GM12878 (cell line): ENCODE measurements around the gene PCCB. TPM values are rescaled to one million over a fixed set of nuclear protein-coding genes. Genes with fewer than 3 reads are reported as not detected.

ENCODE experiments used
- ATAC-seq: fragments of 200-7000 bp; cut with Tn5 transposase; 3 replicates; pipeline ENCODE4 v1.9.1; 2020; ENCODE audit warnings: mild to moderate bottlenecking, moderate library complexity
- BruUV-seq: library from RNA; stranded (reverse); fragments of 400-500 nt; replicated peaks from 2 replicates; lab custom pipeline; 2021; lab: Mats Ljungman, UMichigan
- CTCF ChIA-PET: fragments of 300-600 bp; sonication (Branson Sonifier 250); formaldehyde crosslinking; extraction: SDS; loops from one replicate; lab custom pipeline; 2021; ENCODE audit warnings: inconsistent platforms; lab: Yijun Ruan, JAX
- POLR2A ChIA-PET: fragments of 350-600 bp; formaldehyde crosslinking; extraction: SDS; loops from one replicate; lab custom pipeline; 2021; ENCODE audit warnings: inconsistent platforms; lab: Charles Lee
- RAD21 ChIA-PET: fragments of 300-600 bp; sonication (Branson Sonifier 250); formaldehyde crosslinking; loops from one replicate; lab custom pipeline; 2023; ENCODE audit warnings: antibody characterized with exemption; ENCODE audit not compliant: unreplicated experiment; lab: Charles Lee
- SMC1A ChIA-PET: fragments of 300-600 bp; sonication (Branson Sonifier 250); formaldehyde crosslinking; loops from one replicate; lab custom pipeline; 2023; ENCODE audit not compliant: unreplicated experiment, uncharacterized antibody; lab: Charles Lee
- DNase-seq: peaks from one replicate; pipeline ENCODE4 v3.0.0-alpha.2; 2011; ENCODE audit warnings: low read depth, low spot score
- FAIRE-seq: peaks from 3 replicates; lab custom pipeline; 2011; peaks lifted over from hg19 to GRCh38; lab: Jason Lieb, UNC
- H2AFZ ChIP-seq: 2 replicates; pipeline ENCODE4 v1.6.0; 2011; ENCODE audit warnings: low read depth, low read length, control low read depth; ENCODE audit not compliant: control insufficient read depth
- H3K27ac ChIP-seq: 2 replicates; pipeline ENCODE4 v1.5.1; 2011; ENCODE audit warnings: control low read depth; ENCODE audit not compliant: control insufficient read depth, insufficient read depth
- H3K27me3 ChIP-seq, 2 experiments: replicated peaks in 1 of 2; 2 replicates each; pipeline versions ENCODE4 v1.6.0 to v1.6.1; 2011; ENCODE audit warnings: low read length in 1 of 2; ENCODE audit not compliant: control insufficient read depth in 2 of 2, insufficient read depth in 2 of 2
- H3K36me3 ChIP-seq, 2 experiments: 2 replicates each; pipeline ENCODE4 v1.5.1; 2011; ENCODE audit warnings: low read length in 1 of 2; ENCODE audit not compliant: control insufficient read depth in 2 of 2, insufficient read depth in 2 of 2
- H3K4me1 ChIP-seq: 2 replicates; pipeline ENCODE4 v1.6.1; 2011; ENCODE audit warnings: mild to moderate bottlenecking, low read length, moderate library complexity, mixed read lengths; ENCODE audit not compliant: control insufficient read depth, insufficient read depth
- H3K4me2 ChIP-seq: 2 replicates; pipeline ENCODE4 v1.6.0; 2011; ENCODE audit warnings: control low read depth; ENCODE audit not compliant: control insufficient read depth, insufficient read depth
- H3K4me3 ChIP-seq: fragments of 200-600 bp; sonication (generic); 2 replicates; pipeline ENCODE4 v1.5.1; 2016
- H3K79me2 ChIP-seq: 2 replicates; pipeline ENCODE4 v1.6.0; 2011; ENCODE audit warnings: low read length; ENCODE audit not compliant: control insufficient read depth, insufficient read depth
- H3K9ac ChIP-seq: 2 replicates; pipeline ENCODE4 v1.8.0; 2011; ENCODE audit warnings: low read length, control low read depth, mixed read lengths; ENCODE audit not compliant: control insufficient read depth, insufficient read depth
- H3K9me3 ChIP-seq: replicated peaks from 3 replicates; pipeline ENCODE4 v1.5.1; 2011; ENCODE audit warnings: mild to moderate bottlenecking, low read length; ENCODE audit not compliant: control insufficient read depth, insufficient read depth
- H4K20me1 ChIP-seq: 2 replicates; pipeline ENCODE4 v1.6.0; 2011; ENCODE audit not compliant: control insufficient read depth, insufficient read depth
- CBX5 ChIP-seq: sonication (generic); IDR thresholded peaks from 2 replicates; pipeline ENCODE4 v1.6.1; 2016; ENCODE audit warnings: low read depth, moderate library complexity, mild to moderate bottlenecking, inconsistent platforms
- GABPA ChIP-seq: IDR thresholded peaks from 2 replicates; pipeline ENCODE4 v1.6.1; 2014; ENCODE audit warnings: antibody characterized with exemption, low read depth, mild to moderate bottlenecking, inconsistent platforms
- HDAC2 ChIP-seq: fragments of 200-600 bp; sonication (generic); IDR thresholded peaks from 2 replicates; pipeline ENCODE4 v1.6.1; 2017
- MEF2B ChIP-seq: fragments of 450-650 bp; IDR thresholded peaks from 2 replicates; pipeline ENCODE4 v1.6.1; 2018; ENCODE audit warnings: mild to moderate bottlenecking, moderate library complexity; ENCODE audit not compliant: partially characterized antibody, poor library complexity, severe bottlenecking
- NFYA ChIP-seq: IDR thresholded peaks from 2 replicates; pipeline ENCODE4 v1.6.1; 2011; ENCODE audit warnings: low read depth, mild to moderate bottlenecking, low read length, improper control_type of control experiment, borderline replicate concordance
- RAD21 ChIP-seq: IDR thresholded peaks from 2 replicates; pipeline ENCODE4 v1.6.1; 2011; ENCODE audit warnings: mild to moderate bottlenecking, low read depth, low read length, moderate library complexity; ENCODE audit not compliant: insufficient read depth
- SMAD5 ChIP-seq: IDR thresholded peaks from 2 replicates; pipeline ENCODE4 v1.6.1; 2016; ENCODE audit warnings: antibody characterized with exemption, low read depth
- SPI1 ChIP-seq: IDR thresholded peaks from 2 replicates; pipeline ENCODE4 v1.6.1; 2011; ENCODE audit warnings: low read depth, mild to moderate bottlenecking, low read length, moderate library complexity, borderline replicate concordance; ENCODE audit not compliant: insufficient read depth
- ZNF24 ChIP-seq: fragments of 450-650 bp; IDR thresholded peaks from 2 replicates; pipeline ENCODE4 v1.6.1; 2017; ENCODE audit warnings: antibody characterized with exemption, mild to moderate bottlenecking
- WGBS: methylation state at CpG from one replicate; pipeline ENCODE4 v1.1.6; 2016; ENCODE audit warnings: low lambda C conversion rate; ENCODE audit not compliant: insufficient replicate concordance, insufficient coverage; ENCODE audit errors: missing lambda C conversion rate; 5-methylcytosine and 5-hydroxymethylcytosine counted together
- in situ Hi-C: fragments of 300-500 bp; cut with MboI; formaldehyde crosslinking; loops from 9 replicates; pipeline ENCODE4 v1.14.3; 2018; ENCODE audit warnings: mixed read lengths
- intact Hi-C: fragments of 100-400 bp; cut with micrococcal nuclease; formaldehyde crosslinking; loops from one replicate; pipeline ENCODE4 v1.14.2; 2022; ENCODE audit not compliant: unreplicated experiment
- polyA plus RNA-seq, 11 experiments: library from polyadenylated mRNA; depleted of rRNA in 4 of 11; unstranded in 6 of 11; stranded (reverse) in 5 of 11; fragments of >200 nt; fragmentation: Nextera tagmentation in 4 of 11; fragmentation: Illumina TruSeq in 1 of 11; extraction: Ambion mirVana in 4 of 11; extraction: Trizol in 1 of 11; gene quantifications; 1 replicate in 1 of 11; 2 replicates in 10 of 11; pipeline versions ENCODE4 v1.2.1 to v1.2.3, GENCODE V29; 2011 to 2016; ENCODE audit warnings: inconsistent platforms in 2 of 11, missing spikeins in 2 of 11, low read depth in 1 of 11
- total RNA-seq, 4 experiments: library from RNA; depleted of rRNA in 3 of 4; stranded (reverse); fragments of >200 nt in 3 of 4; fragmentation: Illumina TruSeq in 1 of 4; extraction: Trizol in 1 of 4; gene quantifications; 2 replicates each; pipeline versions ENCODE4 v1.2.1 to v1.2.3, GENCODE V29; 2013 to 2021
- TF ChIP-seq, protein P1 (sequence below): fragments of 150-350 bp; IDR thresholded peaks from 2 replicates; pipeline ENCODE4 v1.6.1; 2014; ENCODE audit warnings: mild to moderate bottlenecking, low read depth, low read length
- TF ChIP-seq, protein P2 (sequence below): fragments of 450-650 bp; IDR thresholded peaks from 2 replicates; pipeline ENCODE4 v1.6.1; 2018; ENCODE audit warnings: mild to moderate bottlenecking, low read depth, moderate library complexity; ENCODE audit not compliant: partially characterized antibody
- TF ChIP-seq, protein P3 (sequence below): fragments of 450-650 bp; IDR thresholded peaks from 2 replicates; pipeline ENCODE4 v1.6.1; 2014; ENCODE audit warnings: mild to moderate bottlenecking

Gene PCCB
- total and polyA plus RNA-seq, 10 of the 15 experiments (the other 5 are each of a cell fraction or from before 2014, with no cell fraction given) = 67.2 to 133 (median 86.9) TPM

DNA sequence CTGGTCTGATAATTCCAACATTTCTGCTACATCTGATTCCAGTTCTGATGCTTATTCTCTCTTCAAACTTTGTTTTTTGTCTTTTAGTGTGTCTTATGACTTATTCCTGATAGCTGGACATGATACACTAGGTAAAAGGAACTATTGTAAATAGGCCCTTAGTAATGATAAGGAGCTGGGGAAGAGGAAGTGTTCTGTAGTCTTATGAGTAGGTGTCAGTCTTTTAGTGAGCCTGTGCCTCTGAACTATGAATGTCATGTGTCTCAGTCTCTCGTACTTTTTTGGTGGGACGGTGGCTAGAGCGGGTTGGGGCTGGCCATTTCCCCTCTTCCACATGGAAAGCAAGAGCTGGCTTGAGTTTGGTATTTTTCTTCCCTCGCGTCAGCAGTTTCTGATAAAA, 41.2 kb downstream of the PCCB start:
- H3K9me3 ChIP-seq = no peaks in the 10 kb centered on the region
- H4K20me1 ChIP-seq = no peaks in the 10 kb centered on the region
- no peak overlapping the region for H3K9ac ChIP-seq
- ChIA-PET RAD21 (no interaction called here), SMC1A (no interaction called here), CTCF (interaction anchor here (0.6 to 1.1 kb wide), 4 partner anchors 9 to 832 kb away, joined by 3 to 4 read pairs (median 3); no protein-coding TSS in a partner anchor), POLR2A (no interaction called here)
- no peak overlapping the region for H3K4me2 ChIP-seq
- 88% methylated on average over 5 of the region's 5 CpGs for WGBS
- intact Hi-C loops = loop anchor here (10.0 kb wide), 1 partner anchor 217 kb away; no protein-coding TSS in a partner anchor
- H3K4me3 ChIP-seq = no peak overlapping the region
- TF ChIP-seq HDAC2 = no peak
- TF ChIP-seq SPI1 = peak; percentile 59; the same call in 1 of the 2 replicates
- no peak for TF ChIP-seq ZNF24
- FAIRE-seq (peak; percentile 85), ATAC-seq (no peak), DNase-seq (no peak)
- H3K79me2 ChIP-seq = no peaks in the 10 kb centered on the region
- BruUV-seq = no TSS peak
- peaks cover 1 to 6% of the 10 kb centered on the region in 2 experiments; a peak in 3 of 4 replicates for H3K36me3 ChIP-seq
- no peaks in the 10 kb centered on the region for H3K4me1 ChIP-seq
- no peak overlapping the region for H2AFZ ChIP-seq
- in situ Hi-C loops = no loop called here
- no peak overlapping the region for H3K27ac ChIP-seq
- H3K27me3 ChIP-seq = no peaks in the 10 kb centered on the region

- no TSS peak for BruUV-seq
- Histone ChIP-seq H3K4me2 (no peak overlapping the region), H3K9me3 (no peaks in the 10 kb centered on the region), H3K4me3 (no peak overlapping the region), H3K4me1 (no peaks in the 10 kb centered on the region), H3K9ac (no peak overlapping the region), H2AFZ (no peak overlapping the region), H3K36me3 (peaks cover 1 to 6% of the 10 kb centered on the region in 2 experiments; a peak in 3 of 4 replicates), H3K79me2 (no peaks in the 10 kb centered on the region), H4K20me1 (no peaks in the 10 kb centered on the region), H3K27ac (no peak overlapping the region), H3K27me3 (no peaks in the 10 kb centered on the region)
- SMC1A ChIA-PET = interaction anchor here (0.6 to 1.2 kb wide), 2 partner anchors 40 to 567 kb away, joined by 3 to 4 read pairs; no protein-coding TSS in a partner anchor
- ATAC-seq = no peak
- no peak for FAIRE-seq
- in situ Hi-C loops (no loop called here), intact Hi-C loops (loop anchor here (10.0 kb wide), 1 partner anchor 218 kb away; no protein-coding TSS in a partner anchor)
- 100% methylated on average over 1 of the region's 1 CpG for WGBS
- POLR2A ChIA-PET = no interaction called here
- no peak for DNase-seq
- CTCF ChIA-PET = interaction anchor here (0.7 to 1.3 kb wide), 2 partner anchors 18 to 1272 kb away, joined by 3 read pairs; no protein-coding TSS in a partner anchor
- RAD21 ChIA-PET = no interaction called here
- TF ChIP-seq SMAD5 (no peak), GABPA (no peak), NFYA (no peak), CBX5 (no peak), RAD21 (no peak), MEF2B (no peak)
- TF ChIP-seq, protein P1, sequence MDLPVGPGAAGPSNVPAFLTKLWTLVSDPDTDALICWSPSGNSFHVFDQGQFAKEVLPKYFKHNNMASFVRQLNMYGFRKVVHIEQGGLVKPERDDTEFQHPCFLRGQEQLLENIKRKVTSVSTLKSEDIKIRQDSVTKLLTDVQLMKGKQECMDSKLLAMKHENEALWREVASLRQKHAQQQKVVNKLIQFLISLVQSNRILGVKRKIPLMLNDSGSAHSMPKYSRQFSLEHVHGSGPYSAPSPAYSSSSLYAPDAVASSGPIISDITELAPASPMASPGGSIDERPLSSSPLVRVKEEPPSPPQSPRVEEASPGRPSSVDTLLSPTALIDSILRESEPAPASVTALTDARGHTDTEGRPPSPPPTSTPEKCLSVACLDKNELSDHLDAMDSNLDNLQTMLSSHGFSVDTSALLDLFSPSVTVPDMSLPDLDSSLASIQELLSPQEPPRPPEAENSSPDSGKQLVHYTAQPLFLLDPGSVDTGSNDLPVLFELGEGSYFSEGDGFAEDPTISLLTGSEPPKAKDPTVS = no peak
- TF ChIP-seq, protein P2, sequence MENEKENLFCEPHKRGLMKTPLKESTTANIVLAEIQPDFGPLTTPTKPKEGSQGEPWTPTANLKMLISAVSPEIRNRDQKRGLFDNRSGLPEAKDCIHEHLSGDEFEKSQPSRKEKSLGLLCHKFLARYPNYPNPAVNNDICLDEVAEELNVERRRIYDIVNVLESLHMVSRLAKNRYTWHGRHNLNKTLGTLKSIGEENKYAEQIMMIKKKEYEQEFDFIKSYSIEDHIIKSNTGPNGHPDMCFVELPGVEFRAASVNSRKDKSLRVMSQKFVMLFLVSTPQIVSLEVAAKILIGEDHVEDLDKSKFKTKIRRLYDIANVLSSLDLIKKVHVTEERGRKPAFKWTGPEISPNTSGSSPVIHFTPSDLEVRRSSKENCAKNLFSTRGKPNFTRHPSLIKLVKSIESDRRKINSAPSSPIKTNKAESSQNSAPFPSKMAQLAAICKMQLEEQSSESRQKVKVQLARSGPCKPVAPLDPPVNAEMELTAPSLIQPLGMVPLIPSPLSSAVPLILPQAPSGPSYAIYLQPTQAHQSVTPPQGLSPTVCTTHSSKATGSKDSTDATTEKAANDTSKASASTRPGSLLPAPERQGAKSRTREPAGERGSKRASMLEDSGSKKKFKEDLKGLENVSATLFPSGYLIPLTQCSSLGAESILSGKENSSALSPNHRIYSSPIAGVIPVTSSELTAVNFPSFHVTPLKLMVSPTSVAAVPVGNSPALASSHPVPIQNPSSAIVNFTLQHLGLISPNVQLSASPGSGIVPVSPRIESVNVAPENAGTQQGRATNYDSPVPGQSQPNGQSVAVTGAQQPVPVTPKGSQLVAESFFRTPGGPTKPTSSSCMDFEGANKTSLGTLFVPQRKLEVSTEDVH = no peak
- TF ChIP-seq, protein P3, sequence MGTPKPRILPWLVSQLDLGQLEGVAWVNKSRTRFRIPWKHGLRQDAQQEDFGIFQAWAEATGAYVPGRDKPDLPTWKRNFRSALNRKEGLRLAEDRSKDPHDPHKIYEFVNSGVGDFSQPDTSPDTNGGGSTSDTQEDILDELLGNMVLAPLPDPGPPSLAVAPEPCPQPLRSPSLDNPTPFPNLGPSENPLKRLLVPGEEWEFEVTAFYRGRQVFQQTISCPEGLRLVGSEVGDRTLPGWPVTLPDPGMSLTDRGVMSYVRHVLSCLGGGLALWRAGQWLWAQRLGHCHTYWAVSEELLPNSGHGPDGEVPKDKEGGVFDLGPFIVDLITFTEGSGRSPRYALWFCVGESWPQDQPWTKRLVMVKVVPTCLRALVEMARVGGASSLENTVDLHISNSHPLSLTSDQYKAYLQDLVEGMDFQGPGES = no peak
These were observed 42.4 kb downstream of the PCCB start for GRCh38 chr3:136292500-136292899.
